HL-60 (cell line): ENCODE measurements around the gene CDH23.
A peak's percentile ranks its signal among the peaks of the same experiment; 100 is the strongest.

ENCODE experiments used
- DNase-seq, 2 experiments: peaks; one replicate each; pipeline ENCODE4 v3.0.0-alpha.2; 2010 to 2020; ENCODE audit warnings: low read depth in 1 of 2, low spot score in 1 of 2
- H3K27ac ChIP-seq: fragments of 250-450 bp; sonication (Bioruptor Pico); replicated peaks from 2 replicates; pipeline ENCODE4 v1.5.1; 2020; ENCODE audit warnings: mild to moderate bottlenecking, moderate library complexity
- H3K27me3 ChIP-seq: fragments of 250-450 bp; sonication (Bioruptor Pico); 2 replicates; pipeline ENCODE4 v1.5.1; 2021; ENCODE audit warnings: mild to moderate bottlenecking, moderate library complexity; ENCODE audit not compliant: insufficient read depth, poor library complexity, severe bottlenecking
- H3K4me3 ChIP-seq: replicated peaks from 2 replicates; pipeline ENCODE4 v1.5.1; 2011; ENCODE audit warnings: mild to moderate bottlenecking, control low read depth, low read length; ENCODE audit not compliant: insufficient read depth
- CTCF ChIP-seq: IDR thresholded peaks from one replicate; pipeline ENCODE4 v1.5.1; 2011; ENCODE audit warnings: low read length, control low read depth, inconsistent platforms; ENCODE audit not compliant: insufficient read depth
- GABPA ChIP-seq: IDR thresholded peaks from 2 replicates; pipeline ENCODE4 v1.6.1; 2012; ENCODE audit warnings: low read depth
- POLR2AphosphoS5 ChIP-seq: IDR thresholded peaks from 2 replicates; pipeline ENCODE4 v1.6.1; 2012; ENCODE audit warnings: low read depth
- REST ChIP-seq: IDR thresholded peaks from 2 replicates; pipeline ENCODE4 v1.6.1; 2012; ENCODE audit warnings: low read depth; ENCODE audit not compliant: insufficient replicate concordance
- SPI1 ChIP-seq: IDR thresholded peaks from 2 replicates; pipeline ENCODE4 v1.6.1; 2012; ENCODE audit warnings: low read depth, mild to moderate bottlenecking, borderline replicate concordance

Gene CDH23

DNA sequence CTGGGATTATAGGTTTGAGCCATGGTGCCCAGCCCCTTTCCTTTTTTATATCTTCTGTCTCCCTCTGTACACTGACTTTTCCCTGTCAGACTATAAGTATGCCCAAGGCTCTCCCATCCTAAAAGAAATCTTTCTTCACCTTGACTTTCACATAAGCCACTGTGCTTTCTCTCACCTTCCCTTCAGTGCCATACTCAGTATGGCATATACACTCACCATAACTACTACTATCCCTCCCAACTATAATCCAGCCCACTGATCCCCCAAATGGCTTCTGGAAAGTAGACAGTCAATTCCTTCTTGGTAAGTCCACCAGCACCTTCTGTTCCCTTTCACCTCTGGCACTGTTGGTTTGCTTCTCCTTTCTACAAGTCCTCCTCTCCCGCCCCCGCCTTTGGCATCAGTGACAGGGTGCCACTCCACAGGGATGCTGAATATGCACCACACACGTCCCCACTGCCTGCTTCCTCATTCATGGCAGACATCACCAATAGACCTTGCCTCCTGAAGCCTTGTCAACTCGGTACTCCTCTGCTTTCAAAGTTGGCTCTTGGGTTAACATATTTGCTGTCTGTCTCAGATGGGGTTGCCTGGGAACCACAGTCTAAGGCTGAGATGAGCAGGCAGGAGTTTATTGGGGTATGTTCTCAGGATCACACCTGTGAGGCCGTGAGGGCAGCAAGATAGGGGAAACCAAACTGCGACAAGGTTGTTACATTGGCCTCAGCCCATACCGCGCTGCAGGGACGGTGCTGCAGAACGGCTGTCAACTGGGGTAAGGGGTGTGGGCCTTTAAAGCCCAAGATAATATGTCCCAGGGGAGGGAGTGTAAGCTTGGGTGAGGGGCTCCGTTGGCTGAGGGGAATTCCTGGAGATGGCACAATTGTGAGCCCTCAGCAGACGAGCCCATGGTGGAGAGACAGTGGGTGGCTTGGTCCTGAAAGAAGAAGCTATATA, 461.5 kb downstream of the CDH23 start:
- no peak for TF ChIP-seq REST
- no peak for TF ChIP-seq POLR2AphosphoS5
- no peak for TF ChIP-seq GABPA
- TF ChIP-seq CTCF: no peak
- TF ChIP-seq SPI1: no peak; the same call in 1 of the 2 replicates
- peak in 1 of 2 experiments; percentile 61 for DNase-seq

GRCh38 chr10:71860243-71861029, 463.7 kb downstream of the CDH23 start:
- TF ChIP-seq SPI1 (peak; percentile 84), GABPA (no peak)
- H3K4me3 ChIP-seq: no peak overlapping the region
- peak; percentile 90 to 92 for DNase-seq
- peak overlapping the region; percentile 60 for H3K27ac ChIP-seq
- no peaks in the 10 kb centered on the region for H3K27me3 ChIP-seq

More for the DNA sequence above, 461.5 kb downstream of the CDH23 start:
- H3K27me3 ChIP-seq: no peaks in the 10 kb centered on the region
- no peak overlapping the region for H3K4me3 ChIP-seq
- H3K27ac ChIP-seq: no peak overlapping the region

- no peak for DNase-seq
- Histone ChIP-seq H3K27ac (no peak overlapping the region), H3K27me3 (no peaks in the 10 kb centered on the region)
Measured at GRCh38 chr10:71863203-71863602, 466.5 kb downstream of the CDH23 start.

More at GRCh38 chr10:71863203-71863602, 466.5 kb downstream of the CDH23 start:
- no peak for TF ChIP-seq GABPA
- TF ChIP-seq REST: no peak
- no peak for TF ChIP-seq CTCF
- no peak for TF ChIP-seq SPI1
- no peak for TF ChIP-seq POLR2AphosphoS5
- H3K4me3 ChIP-seq: no peak overlapping the region
